Activated T-helper 1 cell treated with anti-CD3 and anti-CD28 coated beads, Interleukin-2, amount 50 U/mL, for 16 hours (primary cell): ENCODE data around the gene CORO2B.
"Not testable (repeated sequence)": the region's sequence is repeated elsewhere in the genome, so short reads cannot be mapped to it uniquely, and the experiment has no call there.

Source experiments
- DNase-seq, 2 donors: peaks; one replicate each; pipeline ENCODE4 v3.0.0-alpha.2; 2020; ENCODE audit warnings: low read depth in 1 of 2, low spot score in 1 of 2

The CORO2B gene

DNA sequence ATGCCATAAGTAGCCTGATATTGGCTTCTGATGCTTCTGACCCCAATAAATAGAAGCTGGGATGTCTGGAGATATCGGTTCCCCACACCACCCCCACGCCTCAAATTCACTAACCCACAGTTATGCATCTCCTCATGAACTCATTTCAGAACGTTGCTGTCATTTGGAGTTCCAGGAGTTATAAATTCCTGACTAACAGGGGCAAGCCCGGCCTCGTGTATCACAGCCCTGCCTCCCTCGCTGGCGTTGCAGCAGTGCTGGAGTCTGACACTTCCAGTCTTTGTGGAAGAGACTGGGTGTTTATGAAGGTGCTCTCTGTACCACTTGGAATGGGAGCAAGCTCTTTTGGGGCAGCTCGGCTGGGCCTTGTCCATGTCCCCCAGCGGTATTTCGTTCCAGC lies 140.9 kb downstream of the CORO2B start:
- DNase-seq: no peak

DNA sequence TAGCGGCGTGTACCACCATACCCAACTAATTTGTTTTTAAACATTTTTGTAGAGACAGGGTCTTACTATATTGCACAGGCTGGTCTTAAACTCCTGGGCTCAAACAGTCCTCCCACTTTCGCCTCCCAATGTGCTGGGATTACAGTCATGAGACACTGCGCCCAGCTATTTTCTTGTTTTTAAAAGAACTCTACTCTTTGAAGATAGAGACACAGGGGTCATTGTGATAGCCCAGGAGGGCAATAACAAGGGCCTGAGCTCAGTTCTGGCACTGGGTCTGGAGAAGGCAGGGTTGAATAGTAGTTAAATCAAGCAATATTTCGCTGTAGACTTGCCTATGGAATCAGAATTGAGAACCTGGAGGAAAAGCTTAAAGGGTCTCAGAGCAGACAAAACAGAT lies 143.1 kb downstream of the CORO2B start:
- no peak for DNase-seq

DNA sequence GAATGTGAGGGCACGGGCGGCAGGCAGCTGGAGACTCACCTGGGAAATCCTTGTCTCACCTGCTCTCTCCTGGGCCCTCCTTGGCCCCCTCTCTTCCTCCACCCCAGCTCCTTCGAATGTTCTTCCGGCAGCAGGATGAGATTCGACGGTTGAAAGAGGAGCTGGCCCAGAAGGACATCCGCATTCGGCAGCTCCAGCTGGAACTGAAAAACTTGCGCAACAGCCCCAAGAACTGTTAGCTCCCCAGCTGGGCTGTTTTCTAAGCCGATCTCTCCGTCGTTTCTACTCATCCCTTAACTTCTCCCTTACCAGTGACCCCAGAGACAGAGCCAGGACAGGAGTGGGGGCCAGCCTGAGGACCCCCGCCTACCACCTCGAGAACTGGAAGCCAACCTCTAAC lies 146.9 kb downstream of the CORO2B start:
- no peak for DNase-seq

DNA sequence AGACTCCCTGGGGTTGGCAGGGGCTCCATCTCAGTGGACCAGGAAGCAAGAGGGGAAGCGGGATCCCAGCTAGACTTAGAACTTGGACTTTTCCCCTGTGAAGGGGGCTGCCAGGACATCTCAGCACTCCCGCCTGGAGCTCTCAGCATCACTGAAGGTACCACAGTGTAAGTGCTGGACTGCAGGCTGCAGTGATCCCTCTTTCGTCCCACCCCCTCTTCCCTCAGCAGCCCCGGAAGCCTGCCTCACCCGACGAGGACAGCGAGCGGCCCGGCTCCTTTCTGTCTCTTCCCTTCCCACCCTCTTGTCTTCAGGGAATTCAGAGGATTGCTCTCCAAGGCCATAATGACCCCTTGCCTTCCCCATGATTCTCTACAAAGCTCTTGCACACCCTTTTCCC lies 147.5 kb downstream of the CORO2B start:
- no peak for DNase-seq

DNA sequence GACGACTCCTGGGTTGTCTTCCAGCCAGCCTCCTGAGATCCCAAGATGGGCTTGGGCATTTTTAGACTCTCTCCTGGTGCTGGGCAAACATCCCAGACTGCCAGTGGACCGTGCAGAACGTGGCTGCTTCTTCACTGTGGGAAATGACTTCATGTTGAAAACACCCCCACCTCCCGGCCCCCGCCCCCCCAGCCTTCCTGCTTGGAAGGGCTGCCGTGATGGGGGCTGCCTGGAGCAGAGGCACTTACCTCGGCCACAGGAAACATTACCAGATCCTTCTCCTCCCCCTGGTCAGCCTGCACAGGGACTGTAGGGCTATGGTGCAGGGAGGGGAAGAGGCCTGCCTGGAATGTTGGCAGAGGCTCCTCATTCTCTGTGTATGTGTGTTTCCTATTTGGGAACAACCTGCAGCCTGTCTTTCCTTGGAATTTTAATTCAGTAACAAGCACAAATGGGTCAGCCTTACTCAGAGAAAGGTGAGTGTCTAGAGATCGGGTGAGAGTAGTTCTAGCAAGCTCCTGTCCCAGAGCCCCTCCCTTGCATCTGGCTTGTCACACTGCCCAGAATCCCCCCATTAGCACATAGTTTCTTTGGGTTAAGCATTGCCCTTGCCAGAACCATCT lies 151.1 kb downstream of the CORO2B start:
- DNase-seq: no peak

DNA sequence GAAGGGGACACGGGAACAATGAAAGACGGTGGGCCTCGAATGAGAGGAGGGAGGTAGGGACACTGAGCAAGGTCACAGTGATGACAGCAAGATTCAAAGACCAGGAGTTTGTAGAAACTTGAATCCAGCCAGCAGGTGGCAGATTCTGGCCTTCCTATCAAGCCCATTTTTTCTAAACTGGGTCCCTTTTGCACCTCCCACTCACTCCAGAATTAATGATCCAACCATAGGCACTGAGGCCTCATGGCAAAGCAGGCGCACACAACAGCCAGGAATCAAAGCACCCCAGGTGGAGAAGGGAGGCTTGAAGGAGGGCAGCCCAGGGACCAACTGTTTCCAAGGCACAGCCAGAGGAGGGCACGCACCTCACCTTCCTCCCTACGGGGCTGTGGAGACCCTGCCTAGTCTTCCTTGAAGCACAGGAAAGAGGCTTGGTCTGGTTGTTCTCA lies 151.7 kb downstream of the CORO2B start:
- no peak for DNase-seq

DNA sequence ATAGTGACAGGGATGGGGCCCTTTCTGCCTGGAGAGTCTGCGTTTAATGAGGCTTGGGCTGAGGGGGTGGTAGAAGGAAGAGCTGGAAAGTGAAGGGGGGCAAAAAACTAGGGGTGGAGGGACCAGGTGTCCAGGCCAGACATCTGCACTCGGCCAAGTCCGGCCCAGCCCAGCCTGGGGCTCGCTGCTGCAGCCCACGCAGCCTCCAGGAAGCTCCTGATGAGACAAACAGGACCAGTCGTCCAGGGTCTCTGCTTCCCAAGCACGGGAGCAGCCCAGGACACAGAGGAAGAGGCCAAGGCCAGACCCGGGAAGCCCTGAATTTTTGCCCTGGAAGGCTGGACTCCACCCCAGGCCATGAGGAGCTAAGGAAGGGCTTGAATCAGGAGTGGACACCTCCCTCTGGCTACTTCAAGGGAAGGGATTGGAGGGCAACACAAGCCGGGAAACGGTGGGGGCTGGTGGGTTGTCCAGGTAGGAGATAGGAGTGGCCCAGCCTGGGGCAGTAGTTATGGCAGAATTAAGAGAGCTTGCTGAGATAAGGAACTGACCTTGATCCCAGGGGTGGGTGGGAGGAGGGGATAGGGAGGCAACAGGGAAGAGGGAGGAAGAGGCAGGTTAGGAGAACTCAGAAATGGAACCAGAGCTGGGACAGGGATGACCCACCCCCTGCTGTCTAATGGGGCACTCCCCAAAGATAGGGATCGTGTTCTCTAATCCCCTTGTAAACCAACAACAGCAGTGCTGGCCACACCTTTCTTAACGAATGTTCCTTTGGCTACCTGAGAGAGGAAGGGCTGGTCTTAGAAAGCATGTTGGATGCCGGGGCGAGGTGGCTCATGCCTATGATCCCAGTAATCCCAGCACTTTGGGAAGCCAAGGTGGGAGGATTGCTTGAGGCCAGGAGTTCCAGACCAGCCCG lies 152.4 kb downstream of the CORO2B start:
- no peak for DNase-seq

DNA sequence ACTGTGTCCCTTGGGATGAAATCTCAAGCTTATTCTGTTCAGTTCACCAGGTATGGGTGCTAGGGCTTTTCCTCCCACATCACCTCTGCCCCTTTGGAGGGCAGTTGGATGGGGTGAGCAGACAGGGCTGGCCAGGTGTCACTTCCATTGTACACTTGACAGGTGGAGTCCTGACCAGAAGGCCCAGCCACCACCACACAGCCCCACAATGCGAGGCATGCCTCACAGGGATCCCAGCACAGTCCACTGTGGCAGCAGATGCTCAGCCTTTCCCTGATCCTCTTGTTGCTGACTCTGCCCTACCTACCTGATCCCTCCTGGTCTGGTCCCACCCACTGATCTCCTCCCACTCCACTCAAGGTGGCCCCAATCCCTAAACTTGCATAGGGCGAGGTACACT lies 153.7 kb downstream of the CORO2B start:
- DNase-seq: no peak

DNA sequence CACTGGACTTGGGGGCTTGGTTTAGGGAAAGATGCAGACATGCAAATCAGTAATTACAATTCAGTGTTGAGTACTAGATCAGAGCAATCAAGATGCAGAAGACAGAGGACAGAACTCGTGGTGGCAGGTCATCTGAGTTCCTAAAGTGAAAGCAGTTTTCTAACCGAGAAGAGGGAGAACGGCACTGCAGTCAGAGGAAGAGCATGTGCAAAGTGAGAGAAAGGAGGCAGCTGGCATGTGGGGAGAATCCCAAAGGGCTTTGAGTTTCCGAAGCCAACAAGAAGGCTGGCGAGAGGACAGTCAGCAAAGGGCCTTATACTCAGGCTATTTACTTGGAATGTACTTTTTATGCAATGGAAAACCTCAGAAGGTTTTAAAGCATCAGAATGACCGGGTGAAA lies 154.9 kb downstream of the CORO2B start:
- no peak for DNase-seq

DNA sequence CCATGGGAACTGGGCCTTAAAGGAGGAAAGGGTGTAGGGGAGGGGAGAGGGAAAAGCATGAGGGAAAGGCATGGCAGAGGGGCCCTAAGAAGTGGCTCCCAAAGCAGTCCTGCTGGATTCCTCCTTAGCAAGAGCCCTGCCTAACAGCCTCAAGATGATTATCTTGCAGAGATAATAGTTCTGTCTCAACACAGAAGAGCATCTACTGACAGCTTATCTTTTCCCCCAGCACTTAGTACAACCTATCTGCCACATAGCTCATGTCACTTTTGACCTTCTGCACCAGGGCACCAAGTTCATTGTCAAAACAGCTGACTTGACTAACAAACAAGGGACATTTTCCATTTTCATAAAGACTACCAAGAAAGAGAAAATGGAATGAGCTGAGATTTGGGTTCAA lies 155.6 kb downstream of the CORO2B start:
- no peak for DNase-seq

DNA sequence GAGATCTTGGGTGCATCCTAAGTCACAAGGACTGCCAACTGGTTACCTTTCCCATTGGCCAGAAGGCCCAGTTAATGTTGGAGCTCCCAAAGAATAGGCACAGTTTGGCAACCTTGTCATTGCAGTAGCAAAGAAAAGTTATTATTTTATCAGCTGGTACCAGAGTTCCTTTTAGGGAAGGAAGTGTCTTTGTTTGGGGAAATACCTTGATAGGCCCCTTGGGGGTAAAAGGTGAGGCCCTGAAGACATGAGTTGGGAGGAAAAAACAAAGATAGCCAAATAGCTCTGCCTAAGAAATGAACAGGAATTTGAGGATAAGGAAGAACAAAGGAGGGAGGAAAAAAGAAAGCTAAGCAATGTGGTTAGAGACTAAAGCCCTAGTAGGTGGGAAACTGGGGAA lies 156.1 kb downstream of the CORO2B start:
- no peak for DNase-seq

DNA sequence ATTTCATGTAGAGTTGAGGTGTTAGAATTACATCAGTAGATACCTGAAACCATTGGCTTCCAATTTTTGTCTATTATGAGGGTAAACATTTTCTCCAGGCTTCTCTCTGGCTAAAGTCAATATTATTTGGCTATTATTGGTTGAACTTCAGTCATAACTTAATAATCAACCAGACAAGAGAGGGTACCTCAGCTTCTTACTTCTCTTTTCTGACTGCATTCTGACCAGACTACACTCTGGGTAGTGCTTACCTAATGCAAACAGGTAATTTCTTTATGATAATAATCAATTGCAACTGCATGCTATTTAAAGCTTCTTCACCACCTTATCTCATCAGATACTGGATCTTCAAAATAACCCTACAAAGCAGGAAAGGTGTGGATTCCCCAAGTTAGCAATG lies 156.8 kb downstream of the CORO2B start:
- no peak for DNase-seq

DNA sequence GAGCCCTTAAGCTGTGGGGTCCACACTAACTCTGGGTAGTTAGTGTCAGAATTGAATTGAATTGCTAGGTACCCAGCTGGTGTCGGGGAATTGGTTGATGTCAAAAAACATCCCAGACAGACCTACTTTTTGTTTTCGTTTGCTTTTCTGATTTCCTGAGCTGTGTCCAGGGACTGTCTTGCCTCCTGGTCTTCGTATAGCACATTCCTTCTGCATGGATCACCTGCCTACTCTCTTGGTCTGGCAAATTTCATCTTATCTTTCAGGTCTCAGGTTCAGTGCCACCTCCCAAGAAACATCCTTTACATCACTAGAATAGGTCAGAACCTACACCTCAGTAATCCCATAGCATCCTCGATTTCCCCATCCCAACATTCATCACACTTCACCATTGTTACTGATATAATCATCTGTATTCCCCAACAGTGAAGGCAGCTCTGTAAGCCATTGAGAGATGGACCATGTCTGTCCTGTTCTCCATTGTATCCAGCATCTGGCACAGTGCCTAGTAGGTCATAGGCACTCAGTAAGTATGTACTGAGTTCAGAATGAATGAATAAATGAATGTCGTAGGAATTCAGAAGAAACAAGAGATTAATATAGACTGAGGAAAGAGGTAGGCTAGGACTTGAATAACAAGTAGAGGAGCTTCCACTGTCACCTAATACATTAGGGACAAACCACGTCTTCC lies 160.7 kb downstream of the CORO2B start:
- no peak for DNase-seq

DNA sequence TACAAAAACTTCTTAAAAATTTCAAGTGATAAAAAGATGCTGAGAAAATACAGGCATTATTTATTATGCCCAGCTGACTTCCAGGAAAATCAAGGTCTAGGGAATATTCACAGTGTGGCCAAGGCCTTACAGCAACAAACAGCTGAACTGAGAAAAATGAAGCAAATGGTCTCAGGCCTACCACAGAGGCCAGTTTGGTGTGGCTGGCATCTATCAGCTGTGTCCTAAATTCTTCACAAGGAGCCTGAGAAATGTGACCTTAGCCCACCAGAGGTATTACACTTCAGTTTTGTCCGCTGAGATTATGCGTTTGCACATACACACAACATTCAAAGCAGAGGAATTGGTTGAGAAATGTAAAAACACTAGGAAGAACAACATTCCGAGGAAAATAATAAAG lies 164.5 kb downstream of the CORO2B start:
- no peak for DNase-seq

DNA sequence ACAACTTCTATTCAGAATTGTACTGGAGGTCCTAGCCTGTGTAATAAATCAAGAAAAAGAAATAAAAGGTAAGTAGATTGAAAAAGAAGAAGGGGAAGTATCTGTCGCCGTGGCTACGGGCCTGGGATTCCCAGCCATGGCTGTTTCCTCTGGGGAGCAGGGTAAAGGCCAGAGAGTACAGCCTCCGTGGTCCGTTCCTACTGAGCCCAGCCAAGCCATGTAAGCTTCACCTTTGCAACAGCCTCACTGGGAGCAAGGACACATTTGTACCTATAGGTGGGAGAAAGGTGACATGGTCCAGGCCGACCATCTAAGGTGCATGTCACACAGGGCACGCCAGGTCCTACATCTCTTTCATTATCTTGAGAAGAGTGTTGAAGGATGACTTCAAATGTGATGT lies 170.6 kb downstream of the CORO2B start:
- DNase-seq: no peak

DNA sequence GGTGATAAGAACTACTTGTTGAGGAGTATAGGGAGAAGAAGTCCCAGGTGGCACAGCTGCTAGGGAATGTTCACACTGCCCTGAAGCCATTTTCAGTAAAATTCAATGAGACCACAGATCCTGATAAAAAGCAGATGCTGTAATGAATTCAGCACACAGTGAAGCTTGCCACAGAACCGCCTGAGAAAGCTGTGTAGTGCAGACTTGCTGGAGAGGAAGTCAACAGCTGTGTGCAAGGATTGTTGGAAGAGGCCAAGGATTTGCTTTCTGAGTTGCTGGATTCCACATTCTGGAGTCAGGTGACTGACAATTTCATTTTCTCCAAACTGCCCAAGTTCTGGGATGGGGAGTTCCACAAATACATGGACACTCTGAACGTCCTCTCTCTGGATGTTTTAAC lies 171.0 kb downstream of the CORO2B start:
- no peak for DNase-seq

DNA sequence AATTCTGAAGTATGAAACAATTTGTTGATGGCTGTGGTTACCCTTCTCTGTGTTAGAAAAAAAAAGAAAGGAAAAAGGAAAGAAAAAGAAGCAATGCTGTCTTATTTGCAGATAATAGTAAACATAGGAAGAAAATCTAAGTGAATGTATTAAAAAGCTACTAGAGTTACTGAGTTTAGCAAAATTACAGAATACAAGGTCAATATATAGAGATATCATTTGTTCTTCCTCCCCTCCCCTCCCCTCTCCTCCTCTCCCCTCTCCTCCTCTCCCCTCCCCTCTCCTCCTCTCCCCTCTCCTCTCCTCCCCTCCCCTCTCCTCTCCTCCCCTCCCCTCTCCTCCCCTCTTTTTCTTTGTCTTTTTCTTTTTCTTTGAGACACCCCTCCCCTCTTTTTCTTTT lies 172.8 kb downstream of the CORO2B start:
- DNase-seq: no peak

DNA sequence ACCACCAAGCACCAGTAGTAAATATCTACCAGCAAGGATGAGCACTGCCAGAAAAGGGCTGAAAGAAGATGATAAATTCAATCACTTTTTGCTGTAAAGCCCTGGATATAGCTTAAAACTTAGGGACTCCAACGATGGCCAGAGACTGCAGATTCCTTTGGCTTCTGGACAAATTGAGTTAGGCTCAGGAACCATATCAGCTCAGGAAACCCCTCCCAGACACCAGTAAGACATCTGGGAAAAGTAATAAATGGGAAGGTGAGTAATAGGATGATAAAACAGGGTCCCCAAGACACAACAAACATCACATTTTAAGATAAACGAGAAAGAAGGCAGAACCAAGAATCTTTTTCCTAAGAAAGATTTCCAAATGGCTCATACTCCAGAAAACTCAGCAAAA lies 176.9 kb downstream of the CORO2B start:
- no peak for DNase-seq

DNA sequence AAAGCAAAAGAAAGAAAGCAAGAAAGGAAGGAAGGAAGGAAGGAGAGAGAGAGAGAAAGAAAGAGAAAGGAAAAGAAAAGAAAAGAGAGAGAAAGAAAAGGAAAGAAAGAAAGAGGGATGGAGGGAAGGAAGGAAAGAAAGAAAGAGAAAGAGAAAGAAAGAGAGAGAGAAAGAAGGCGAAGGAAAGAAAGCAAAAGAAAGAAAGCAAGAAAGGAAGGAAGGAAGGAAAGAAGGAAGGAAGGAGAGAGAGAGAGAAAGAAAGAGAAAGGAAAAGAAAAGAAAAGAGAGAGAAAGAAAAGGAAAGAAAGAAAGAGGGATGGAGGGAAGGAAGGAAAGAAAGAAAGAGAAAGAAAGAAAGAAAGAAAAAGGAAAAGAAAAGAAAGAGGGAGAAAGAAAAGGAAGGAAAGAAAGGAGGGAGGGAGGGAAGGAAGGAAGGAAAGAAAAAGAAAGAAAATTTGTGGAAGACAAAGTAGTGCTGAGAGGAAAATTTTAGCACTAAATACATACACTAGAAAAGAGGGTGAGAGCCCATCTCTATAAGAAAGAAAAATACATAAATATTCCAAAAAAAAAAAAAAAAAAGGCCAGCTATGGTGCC lies 181.3 kb downstream of the CORO2B start:
- DNase-seq: not testable (repeated sequence)

DNA sequence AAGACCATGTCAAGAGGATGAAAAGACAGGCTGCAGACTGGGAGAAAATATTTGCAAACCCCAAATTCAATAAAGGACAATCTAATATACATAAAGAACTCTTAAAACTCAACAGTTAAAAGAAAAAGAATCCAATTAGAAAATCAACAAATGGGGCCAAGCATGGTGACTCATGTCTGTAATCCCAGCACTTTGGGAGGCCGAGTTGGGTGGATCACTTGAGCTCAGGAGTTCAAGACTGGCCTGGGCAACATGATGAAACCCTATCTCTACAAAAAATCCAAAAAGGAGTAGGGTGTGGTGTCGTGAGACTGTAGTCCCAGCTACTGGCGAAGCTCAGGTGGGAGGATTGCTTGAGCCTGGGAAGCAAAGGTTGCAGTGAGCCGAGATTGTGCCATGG lies 184.3 kb downstream of the CORO2B start:
- no peak for DNase-seq

DNA sequence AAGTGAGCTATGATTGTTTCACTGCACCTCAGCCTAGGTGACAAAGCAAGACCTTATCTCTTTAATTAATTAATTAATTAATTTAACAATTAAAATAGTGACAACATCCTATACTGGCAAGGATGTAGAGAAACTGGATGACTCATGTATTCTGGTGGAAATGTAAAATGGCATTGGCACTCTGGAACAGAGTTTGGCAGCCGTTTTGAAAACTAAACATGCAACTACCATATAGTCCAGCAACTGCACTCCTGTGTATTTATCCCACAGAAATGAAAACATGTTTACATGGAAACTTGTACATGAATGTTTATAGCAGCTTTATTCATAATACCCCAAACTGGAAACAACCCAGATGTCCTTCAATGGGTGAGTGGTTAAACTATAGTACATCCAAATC lies 185.3 kb downstream of the CORO2B start:
- no peak for DNase-seq
